Measurements from ENCODE around the gene UBAP2L.
"Not testable (repeated sequence)": the region's sequence is repeated elsewhere in the genome, so short reads cannot be mapped to it uniquely, and the experiment has no call there.

The UBAP2L gene

GRCh38 chr1:154205778-154206177 lies 15.0 kb upstream of the UBAP2L start:
- not testable (repeated sequence) for DNase-seq (ENCODE audit: low read depth)

- no peak for DNase-seq (ENCODE audit: low read depth)
Measured at GRCh38 chr1:154206196-154206595, 14.6 kb upstream of the UBAP2L start, which contains the start of gene CFAP141. TSS of gene CFAP141 (minus strand) at chr1:154206333. CDS start at chr1:154206307, 26 bp downstream.

- no peak for DNase-seq (ENCODE audit: low read depth)
Measured at GRCh38 chr1:154207262-154207661, 13.5 kb upstream of the UBAP2L start.

DNA sequence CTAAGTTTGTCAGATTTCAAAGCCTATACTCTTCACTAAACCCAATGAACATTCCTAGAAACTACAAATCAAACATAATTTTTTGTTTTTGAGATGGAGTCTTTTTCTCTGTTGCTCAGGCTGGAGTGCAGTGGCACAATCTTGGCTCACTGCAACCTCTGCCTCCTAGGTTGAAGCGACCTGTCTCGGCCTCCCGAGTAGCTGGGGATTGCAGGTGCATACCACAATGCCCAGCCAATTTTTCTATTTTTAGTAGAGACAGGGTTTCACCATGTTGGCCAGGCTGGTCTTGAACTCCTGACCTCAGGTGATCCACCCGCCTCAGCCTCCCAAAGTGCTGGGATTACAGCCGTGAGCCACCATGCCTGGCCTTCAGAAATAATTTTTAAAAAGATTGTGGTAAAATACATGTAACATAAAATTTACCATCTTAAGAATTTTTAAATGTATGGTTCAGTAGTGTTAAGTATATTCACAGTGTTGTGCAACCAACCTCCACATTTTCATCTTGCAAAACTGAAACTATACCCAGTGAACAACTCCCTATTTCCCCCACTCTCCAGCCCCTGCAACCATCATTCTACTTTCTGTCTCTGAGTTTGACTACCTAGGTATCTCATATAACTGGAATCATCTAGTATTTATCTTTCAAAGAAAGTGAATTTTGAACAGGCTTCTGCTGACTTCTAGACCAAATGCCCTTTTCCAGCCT lies 11.9 kb upstream of the UBAP2L start:
- no peak for DNase-seq (ENCODE audit: low read depth)

- no peak for DNase-seq (ENCODE audit: low read depth)
Measured at GRCh38 chr1:154212083-154212482, 8.7 kb upstream of the UBAP2L start.

- DNase-seq (ENCODE audit: low read depth): no peak
Measured at GRCh38 chr1:154213274-154213673, 7.5 kb upstream of the UBAP2L start.

- DNase-seq (ENCODE audit: low read depth): no peak
Measured at GRCh38 chr1:154218545-154218944, 2.2 kb upstream of the UBAP2L start.

- DNase-seq (ENCODE audit: low read depth): no peak
Measured at GRCh38 chr1:154219541-154219940, 1.2 kb upstream of the UBAP2L start.

DNA sequence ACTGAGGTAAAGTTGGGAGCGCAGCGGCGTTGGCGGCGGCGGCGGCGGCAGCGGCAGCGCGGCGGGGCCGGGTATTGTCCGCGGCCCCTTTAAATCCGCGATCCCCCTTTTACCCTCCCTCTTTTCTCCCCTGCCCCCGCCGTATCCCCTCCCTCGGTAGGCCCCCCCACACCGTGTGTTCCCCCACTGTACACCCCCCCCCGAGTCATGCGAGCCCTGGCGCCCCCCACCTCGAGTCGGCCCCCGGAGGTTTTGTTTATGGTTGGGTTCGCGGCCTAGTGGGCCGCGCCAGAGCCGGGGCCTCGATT lies 169 bp downstream of the UBAP2L start:
- DNase-seq (ENCODE audit: low read depth): no peak

DNA sequence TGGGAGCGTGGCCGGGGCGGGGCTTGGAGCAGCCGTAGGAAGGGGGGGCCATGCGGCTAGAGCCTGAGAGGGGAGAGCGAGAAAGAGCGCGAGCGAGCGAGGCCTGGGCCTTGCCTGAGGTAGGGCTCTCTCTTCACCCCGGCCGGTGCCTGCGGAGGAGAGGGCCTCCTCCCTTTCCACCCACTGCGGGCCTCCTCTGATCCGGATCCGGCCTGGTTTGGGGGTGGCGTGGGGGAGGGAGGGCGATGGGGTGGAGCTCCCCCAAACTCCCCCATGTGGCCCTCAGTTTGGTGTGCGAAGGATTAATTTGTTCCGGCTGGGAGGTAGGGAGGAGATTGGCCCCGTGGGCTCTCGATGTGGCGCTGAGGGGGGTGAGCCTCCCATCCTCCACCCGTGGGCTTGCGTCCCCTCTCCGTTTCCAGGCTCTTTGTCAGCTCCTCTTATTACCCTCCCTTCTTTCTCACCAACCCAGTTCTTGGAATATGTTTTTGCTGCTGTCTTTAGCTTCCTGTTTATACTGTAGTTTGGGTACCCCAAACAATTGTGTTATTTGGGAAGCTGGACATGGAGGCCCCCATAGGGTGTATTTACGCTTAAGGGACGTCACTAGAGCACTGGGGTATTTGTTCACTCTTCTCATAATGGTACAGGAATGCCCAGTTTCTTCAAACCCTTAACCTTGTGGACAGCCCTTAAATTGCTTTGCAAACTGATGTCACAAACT lies 685 bp downstream of the UBAP2L start:
- peak; percentile 34 for DNase-seq (ENCODE audit: low read depth)

DNA sequence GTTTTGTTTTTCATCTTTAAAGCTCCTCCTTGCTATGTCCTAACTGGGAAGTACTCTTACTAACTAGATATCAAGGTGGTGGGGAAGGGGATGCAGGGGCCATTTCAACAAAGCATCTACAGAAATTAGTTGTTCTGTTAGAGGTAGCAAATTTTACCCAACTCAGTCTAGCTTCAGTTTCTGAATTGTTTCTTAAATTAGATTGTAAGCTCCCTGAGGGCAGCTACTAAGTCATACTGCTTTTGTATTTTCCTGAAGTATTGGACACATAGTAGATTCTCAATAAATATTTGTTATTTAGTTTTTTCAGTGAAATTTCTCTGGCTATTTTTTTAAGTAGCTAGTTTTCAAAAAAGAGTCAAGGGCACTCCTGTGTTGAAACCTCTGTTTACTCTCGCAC lies 1.8 kb downstream of the UBAP2L start:
- no peak for DNase-seq (ENCODE audit: low read depth)

DNA sequence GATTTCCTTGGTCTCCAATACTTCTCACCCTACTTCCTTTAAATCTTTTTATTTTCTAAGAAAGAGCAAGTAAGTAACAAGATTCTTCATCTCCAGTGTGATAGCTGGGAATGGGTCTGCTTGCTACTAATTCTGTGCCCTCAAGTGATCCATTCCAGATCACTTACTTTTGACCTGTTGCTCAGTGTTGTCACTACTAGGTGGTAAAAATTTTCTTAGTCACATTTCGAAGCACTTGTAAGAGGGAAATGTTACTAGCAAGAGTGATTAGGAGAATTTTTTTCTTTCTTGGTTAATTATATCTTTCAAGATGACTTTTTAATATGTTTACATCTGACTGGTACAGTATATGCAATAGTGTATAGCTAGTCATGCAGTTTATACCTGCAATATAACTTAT lies 2.2 kb downstream of the UBAP2L start:
- no peak for DNase-seq (ENCODE audit: low read depth)

- DNase-seq (ENCODE audit: low read depth): no peak
Measured at GRCh38 chr1:154223621-154224020, 2.9 kb downstream of the UBAP2L start.

GRCh38 chr1:154225370-154225769 lies 4.6 kb downstream of the UBAP2L start:
- DNase-seq (ENCODE audit: low read depth): no peak

DNA sequence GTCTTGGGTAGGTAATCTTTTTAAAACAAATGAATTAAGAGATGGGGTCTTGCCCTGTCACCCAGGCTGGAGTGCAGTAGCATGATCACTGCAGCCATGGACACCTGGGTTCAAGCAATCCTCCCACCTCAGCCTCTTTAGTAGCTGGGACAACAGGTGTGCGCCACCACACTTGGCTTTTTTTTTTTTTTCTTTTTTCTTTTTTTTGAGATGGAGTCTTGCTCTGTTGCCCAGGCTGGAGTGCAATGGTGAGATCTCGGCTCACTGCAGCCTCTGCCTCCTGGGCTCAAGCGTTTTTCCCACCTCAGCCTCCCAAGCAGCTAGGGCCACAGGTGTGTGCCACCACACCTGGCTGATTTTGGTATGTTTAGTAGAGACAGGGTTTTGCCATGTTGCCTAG lies 10.4 kb downstream of the UBAP2L start:
- DNase-seq (ENCODE audit: low read depth): not testable (repeated sequence)

GRCh38 chr1:154233127-154233526 lies 12.4 kb downstream of the UBAP2L start:
- not testable (repeated sequence) for DNase-seq (ENCODE audit: low read depth)

GRCh38 chr1:154236855-154237254 lies 16.1 kb downstream of the UBAP2L start:
- no peak for DNase-seq (ENCODE audit: low read depth)

DNA sequence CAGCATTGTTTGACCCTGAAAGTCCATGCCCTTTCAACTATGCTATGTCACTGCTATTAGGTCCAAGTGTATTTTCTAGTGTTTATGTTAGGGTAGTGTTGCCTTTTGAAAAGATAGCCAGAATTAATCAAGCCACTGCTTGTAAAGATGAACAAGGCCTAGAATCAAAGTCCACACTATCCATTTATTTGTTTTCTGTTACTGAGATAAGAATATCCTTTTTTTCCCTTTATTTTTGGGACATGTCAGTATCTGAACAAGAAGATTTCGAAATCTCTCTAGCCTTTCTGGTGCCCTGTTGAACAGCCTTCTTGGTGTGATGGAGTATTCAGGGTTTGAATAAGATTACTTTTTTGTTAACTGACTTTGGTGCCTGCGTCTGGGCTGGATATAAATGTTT lies 16.7 kb downstream of the UBAP2L start:
- DNase-seq (ENCODE audit: low read depth): no peak

DNA sequence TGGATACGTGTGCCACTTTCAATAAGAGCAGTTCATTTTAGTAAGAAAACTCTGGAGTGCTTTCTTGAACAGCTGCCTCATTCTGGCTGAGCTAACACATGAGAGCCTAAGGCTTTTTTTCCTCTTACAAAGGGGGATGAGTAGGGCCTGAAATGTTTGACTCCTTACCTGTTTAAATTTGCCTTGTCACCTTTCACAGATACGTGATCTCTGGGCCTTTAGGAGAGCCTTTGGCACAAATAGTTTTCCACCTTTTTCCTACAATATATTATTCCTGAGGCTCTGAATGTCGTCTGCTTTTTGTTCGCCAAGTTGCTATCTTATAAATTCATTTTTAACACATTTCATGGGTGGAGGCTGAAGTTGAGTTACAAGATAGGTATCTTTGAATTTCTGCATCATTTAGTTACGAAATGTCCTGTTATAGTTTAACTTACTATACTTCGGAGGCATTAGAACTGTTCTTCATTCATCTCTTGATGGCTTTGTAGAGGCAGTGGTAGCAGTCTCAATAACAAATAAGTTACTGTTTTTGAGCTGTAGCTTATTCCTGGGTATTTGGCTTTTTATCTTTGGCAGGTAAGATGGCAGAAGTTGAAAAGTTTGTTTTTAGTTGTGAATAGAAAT lies 17.2 kb downstream of the UBAP2L start:
- DNase-seq (ENCODE audit: low read depth): no peak

GRCh38 chr1:154239491-154239890 lies 18.7 kb downstream of the UBAP2L start:
- DNase-seq (ENCODE audit: low read depth): no peak

GRCh38 chr1:154240294-154240833 lies 19.6 kb downstream of the UBAP2L start:
- no peak for DNase-seq (ENCODE audit: low read depth)

GRCh38 chr1:154241703-154242351 lies 21.1 kb downstream of the UBAP2L start:
- no peak for DNase-seq (ENCODE audit: low read depth)

GRCh38 chr1:154253671-154254070 lies 32.9 kb downstream of the UBAP2L start:
- DNase-seq (ENCODE audit: low read depth): no peak

All from GM04503 (cell line).